ENCODE measurements around the gene NEAT1.

Gene NEAT1

GRCh38 chr11:65380460-65381119 lies 42.0 kb upstream of the NEAT1 start:
- Histone ChIP-seq H3K9ac (ENCODE audit: low read length) (no peak overlapping the region), H3K4me2 (ENCODE audit: low read depth, low read length) (peak overlapping the region; percentile 64; the same call in 1 of the 2 replicates), H3K4me3 (ENCODE audit: low read length) (no peak overlapping the region)

GRCh38 chr11:65381716-65382032 lies 40.9 kb upstream of the NEAT1 start:
- H3K9me3 ChIP-seq (replicated peaks; ENCODE audit: insufficient read depth, low read length): no peaks in the 10 kb centered on the region
- H4K20me1 ChIP-seq (ENCODE audit: insufficient read depth, low read length): no peaks in the 10 kb centered on the region
- H3K4me1 ChIP-seq (ENCODE audit: low read length): peaks cover 12% of the 10 kb centered on the region
- H3K9ac ChIP-seq (ENCODE audit: low read length): peak overlapping the region; percentile 87
- DNase-seq: no peak
- H2AFZ ChIP-seq (ENCODE audit: low read length): peak overlapping the region; percentile 32
- H3F3A ChIP-seq (ENCODE audit: insufficient read depth, low read length): peaks cover 25% of the 10 kb centered on the region
- peak overlapping the region; percentile 91 for H3K27ac ChIP-seq (ENCODE audit: low read length)
- H3K79me2 ChIP-seq (ENCODE audit: low read length): peaks cover 14% of the 10 kb centered on the region
- TF ChIP-seq CTCF (IDR thresholded peaks at IDR 0.05; ENCODE audit: low read length) (no peak), EZH2 (optimal IDR thresholded peaks at IDR 0.05; ENCODE audit: low read depth, low read length) (no peak), EZH2phosphoT487 (IDR thresholded peaks at IDR 0.05; ENCODE audit: low read length) (no peak)
- no peaks in the 10 kb centered on the region for H3K27me3 ChIP-seq (replicated peaks; ENCODE audit: insufficient read depth, low read length)
- H3K9me2 ChIP-seq (replicated peaks; ENCODE audit: insufficient read depth, low read length): no peaks in the 10 kb centered on the region
- H3K4me2 ChIP-seq (ENCODE audit: low read depth, low read length): peak overlapping the region; percentile 64
- H3K36me3 ChIP-seq (replicated peaks; ENCODE audit: insufficient read depth, low read length): no peaks in the 10 kb centered on the region
- H3K4me3 ChIP-seq (ENCODE audit: low read length): peak overlapping the region; percentile 59

More at GRCh38 chr11:65380460-65381119, 42.0 kb upstream of the NEAT1 start:
- peaks cover 7% of the 10 kb centered on the region for H3K4me1 ChIP-seq (ENCODE audit: low read length)
- no peaks in the 10 kb centered on the region for H3K27me3 ChIP-seq (replicated peaks; ENCODE audit: insufficient read depth, low read length)
- TF ChIP-seq CTCF (IDR thresholded peaks at IDR 0.05; ENCODE audit: low read length) (0 out of 2 replicates have a peak, but pooled peaks have one; percentile 7), EZH2 (optimal IDR thresholded peaks at IDR 0.05; ENCODE audit: low read depth, low read length) (no peak), EZH2phosphoT487 (IDR thresholded peaks at IDR 0.05; ENCODE audit: low read length) (no peak)
- no peaks in the 10 kb centered on the region for H3K9me3 ChIP-seq (replicated peaks; ENCODE audit: insufficient read depth, low read length)
- no peaks in the 10 kb centered on the region for H3K9me2 ChIP-seq (replicated peaks; ENCODE audit: insufficient read depth, low read length)
- H4K20me1 ChIP-seq (ENCODE audit: insufficient read depth, low read length): no peaks in the 10 kb centered on the region
- peaks cover 24% of the 10 kb centered on the region for H3F3A ChIP-seq (ENCODE audit: insufficient read depth, low read length)
- H3K36me3 ChIP-seq (replicated peaks; ENCODE audit: insufficient read depth, low read length): no peaks in the 10 kb centered on the region
- no peak for DNase-seq
- H2AFZ ChIP-seq (ENCODE audit: low read length): no peak overlapping the region
- H3K79me2 ChIP-seq (ENCODE audit: low read length): peaks cover 10% of the 10 kb centered on the region
- H3K27ac ChIP-seq (ENCODE audit: low read length): no peak overlapping the region

GRCh38 chr11:65382033-65382803 lies 40.4 kb upstream of the NEAT1 start, which contains the start of gene SLC25A45:
Gene SLC25A45 (minus strand): TSS chr11:65382646. CDS start chr11:65381951, 695 bp downstream.
- H3K27me3 ChIP-seq (replicated peaks; ENCODE audit: insufficient read depth, low read length): no peaks in the 10 kb centered on the region
- H3K4me3 ChIP-seq (ENCODE audit: low read length): peak within 1 kb of the TSS; percentile 59
- peak; percentile 85 for DNase-seq
- H3K4me1 ChIP-seq (ENCODE audit: low read length): peaks cover 12% of the 10 kb centered on the region
- H2AFZ ChIP-seq (ENCODE audit: low read length): peak within 1 kb of the TSS; percentile 32
- peak within 1 kb of the TSS; percentile 87 for H3K9ac ChIP-seq (ENCODE audit: low read length)
- peak within 1 kb of the TSS; percentile 91 for H3K27ac ChIP-seq (ENCODE audit: low read length)
- peak within 1 kb of the TSS; percentile 64 for H3K4me2 ChIP-seq (ENCODE audit: low read depth, low read length)
- H3K36me3 ChIP-seq (replicated peaks; ENCODE audit: insufficient read depth, low read length): no peaks in the 10 kb centered on the region
- H3K9me2 ChIP-seq (replicated peaks; ENCODE audit: insufficient read depth, low read length): no peaks in the 10 kb centered on the region
- no peaks in the 10 kb centered on the region for H4K20me1 ChIP-seq (ENCODE audit: insufficient read depth, low read length)
- peaks cover 29% of the 10 kb centered on the region for H3F3A ChIP-seq (ENCODE audit: insufficient read depth, low read length)
- H3K9me3 ChIP-seq (replicated peaks; ENCODE audit: insufficient read depth, low read length): no peaks in the 10 kb centered on the region
- peaks cover 20% of the 10 kb centered on the region for H3K79me2 ChIP-seq (ENCODE audit: low read length)
- TF ChIP-seq EZH2 (optimal IDR thresholded peaks at IDR 0.05; ENCODE audit: low read depth, low read length) (no peak), EZH2phosphoT487 (IDR thresholded peaks at IDR 0.05; ENCODE audit: low read length) (no peak), CTCF (IDR thresholded peaks at IDR 0.05; ENCODE audit: low read length) (peak; percentile 74)
